ENCODE results near the gene SLC66A2.

Gene SLC66A2

GRCh38 chr18:79949697-79950487, 1.6 kb downstream of the SLC66A2 start:
- DNase-seq = no peak

- no peak for DNase-seq
These were observed 2.6 kb downstream of the SLC66A2 start for GRCh38 chr18:79948719-79949411.

GRCh38 chr18:79947881-79948610, 3.4 kb downstream of the SLC66A2 start:
- no peak for DNase-seq

GRCh38 chr18:79947054-79947755, 4.2 kb downstream of the SLC66A2 start:
- DNase-seq = no peak

GRCh38 chr18:79945118-79946042, 6.1 kb downstream of the SLC66A2 start:
- no peak for DNase-seq

GRCh38 chr18:79944746-79945117, 6.7 kb downstream of the SLC66A2 start:
- no peak for DNase-seq

- DNase-seq = no peak
These were observed 7.2 kb downstream of the SLC66A2 start for GRCh38 chr18:79944126-79944731.

GRCh38 chr18:79943608-79944125, 7.8 kb downstream of the SLC66A2 start:
- DNase-seq = no peak

GRCh38 chr18:79942786-79943607, 8.5 kb downstream of the SLC66A2 start:
- no peak for DNase-seq

GRCh38 chr18:79942211-79942610, 9.2 kb downstream of the SLC66A2 start:
- DNase-seq = no peak

- no peak for DNase-seq
These were observed 9.9 kb downstream of the SLC66A2 start for GRCh38 chr18:79941473-79942119.

GRCh38 chr18:79940814-79941472, 10.5 kb downstream of the SLC66A2 start:
- no peak for DNase-seq

- DNase-seq = no peak
These were observed 11.2 kb downstream of the SLC66A2 start for GRCh38 chr18:79940126-79940813.

GRCh38 chr18:79939096-79939495, 12.4 kb downstream of the SLC66A2 start:
- no peak for DNase-seq

- DNase-seq = no peak
These were observed 13.3 kb downstream of the SLC66A2 start for GRCh38 chr18:79938196-79938595.

GRCh38 chr18:79937103-79937860, 14.2 kb downstream of the SLC66A2 start:
- no peak for DNase-seq

GRCh38 chr18:79936641-79937040, 14.8 kb downstream of the SLC66A2 start:
- DNase-seq = no peak

- no peak for DNase-seq
These were observed 15.5 kb downstream of the SLC66A2 start for GRCh38 chr18:79935925-79936324.
